A673 (cell line): Measurements from ENCODE around the gene KCNQ4.

Source experiments
- EZH2 ChIP-seq: fragments of 200-600 bp; sonication (generic); IDR thresholded peaks from 2 replicates; pipeline ENCODE4 v1.6.1; 2017; ENCODE audit warnings: borderline replicate concordance, low read depth, mild to moderate bottlenecking, mixed read lengths, antibody characterized with exemption, low read length; ENCODE audit not compliant: poor library complexity, severe bottlenecking
- TF ChIP-seq, protein P1 (sequence below): fragments of 300-800, 200-600 bp; sonication (generic); conservative IDR thresholded peaks from 2 replicates; pipeline ENCODE4 v1.5.1; 2017; ENCODE audit warnings: low read depth, mild to moderate bottlenecking, antibody characterized with exemption, low read length, moderate library complexity, mixed read lengths

DNA sequence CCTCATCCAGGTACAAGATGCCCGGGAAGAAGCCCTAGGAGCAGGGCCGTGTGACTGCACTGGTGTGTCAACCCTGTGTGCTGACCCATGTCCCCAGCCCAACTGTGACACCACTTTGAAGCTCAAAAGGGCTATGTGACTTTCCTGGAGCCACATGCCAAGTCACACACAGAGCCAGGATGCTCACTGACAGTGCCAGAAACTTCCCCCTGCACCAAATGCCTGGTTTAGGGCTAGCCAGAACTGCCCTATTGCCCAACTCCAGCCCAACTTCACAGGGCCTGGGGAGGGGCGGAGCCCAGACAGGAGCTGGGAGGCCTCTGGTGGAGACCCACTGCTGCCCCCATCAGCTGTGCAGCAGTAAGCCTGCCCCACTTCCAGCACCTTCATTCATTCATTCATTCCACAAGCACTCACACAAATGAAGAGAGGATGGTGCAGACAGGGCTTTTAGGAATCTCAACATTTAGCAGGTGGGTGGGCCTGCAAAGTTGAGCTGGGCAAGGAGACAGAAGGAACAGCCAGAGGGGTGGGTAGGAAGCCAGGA lies 36.7 kb downstream of the KCNQ4 start:
- TF ChIP-seq, protein P1, sequence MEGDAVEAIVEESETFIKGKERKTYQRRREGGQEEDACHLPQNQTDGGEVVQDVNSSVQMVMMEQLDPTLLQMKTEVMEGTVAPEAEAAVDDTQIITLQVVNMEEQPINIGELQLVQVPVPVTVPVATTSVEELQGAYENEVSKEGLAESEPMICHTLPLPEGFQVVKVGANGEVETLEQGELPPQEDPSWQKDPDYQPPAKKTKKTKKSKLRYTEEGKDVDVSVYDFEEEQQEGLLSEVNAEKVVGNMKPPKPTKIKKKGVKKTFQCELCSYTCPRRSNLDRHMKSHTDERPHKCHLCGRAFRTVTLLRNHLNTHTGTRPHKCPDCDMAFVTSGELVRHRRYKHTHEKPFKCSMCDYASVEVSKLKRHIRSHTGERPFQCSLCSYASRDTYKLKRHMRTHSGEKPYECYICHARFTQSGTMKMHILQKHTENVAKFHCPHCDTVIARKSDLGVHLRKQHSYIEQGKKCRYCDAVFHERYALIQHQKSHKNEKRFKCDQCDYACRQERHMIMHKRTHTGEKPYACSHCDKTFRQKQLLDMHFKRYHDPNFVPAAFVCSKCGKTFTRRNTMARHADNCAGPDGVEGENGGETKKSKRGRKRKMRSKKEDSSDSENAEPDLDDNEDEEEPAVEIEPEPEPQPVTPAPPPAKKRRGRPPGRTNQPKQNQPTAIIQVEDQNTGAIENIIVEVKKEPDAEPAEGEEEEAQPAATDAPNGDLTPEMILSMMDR, result no peak
- no peak for TF ChIP-seq EZH2
